Activated CD8-positive, alpha-beta memory T cell treated with anti-CD3 and anti-CD28 coated beads, Interleukin-2, amount 50 U/mL, for 48 hours (primary cell): ENCODE measurements around the gene CIPC.
A peak's percentile ranks its signal among the peaks of the same experiment; 100 is the strongest.

ENCODE experiments used
- DNase-seq: peaks from one replicate; pipeline ENCODE4 v3.0.0-alpha.2; 2020

The CIPC gene, protein sequence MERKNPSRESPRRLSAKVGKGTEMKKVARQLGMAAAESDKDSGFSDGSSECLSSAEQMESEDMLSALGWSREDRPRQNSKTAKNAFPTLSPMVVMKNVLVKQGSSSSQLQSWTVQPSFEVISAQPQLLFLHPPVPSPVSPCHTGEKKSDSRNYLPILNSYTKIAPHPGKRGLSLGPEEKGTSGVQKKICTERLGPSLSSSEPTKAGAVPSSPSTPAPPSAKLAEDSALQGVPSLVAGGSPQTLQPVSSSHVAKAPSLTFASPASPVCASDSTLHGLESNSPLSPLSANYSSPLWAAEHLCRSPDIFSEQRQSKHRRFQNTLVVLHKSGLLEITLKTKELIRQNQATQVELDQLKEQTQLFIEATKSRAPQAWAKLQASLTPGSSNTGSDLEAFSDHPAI

GRCh38 chr14:77097700-77098528, at the start of gene CIPC:
Gene CIPC (plus strand): TSS chr14:77098258. CDS start chr14:77105709, 7,451 bp downstream.
- DNase-seq, result peak; percentile 99

DNA sequence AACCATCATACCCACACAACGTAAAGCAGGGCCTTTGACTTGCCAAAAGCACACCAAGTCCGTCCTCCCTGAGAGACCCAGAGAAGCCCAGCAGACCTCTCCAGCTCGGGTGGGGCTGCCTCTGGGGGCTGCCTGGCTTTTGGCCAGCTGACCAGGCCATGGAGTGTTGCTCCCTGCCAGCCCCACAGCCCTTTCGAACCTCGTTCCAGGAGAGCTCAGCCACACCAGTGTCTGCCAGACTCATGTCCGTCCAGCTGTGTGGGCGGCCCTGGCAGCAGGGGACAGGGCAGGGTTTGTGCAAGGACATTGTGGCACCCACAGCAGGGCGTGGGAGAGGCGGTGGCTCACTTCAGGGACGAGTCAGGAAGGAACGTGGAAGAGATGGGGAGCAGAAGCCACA, 46.9 kb upstream of the CIPC start:
- no peak for DNase-seq

- DNase-seq, result peak; percentile 60
Observed at GRCh38 chr14:77052281-77053044, 45.6 kb upstream of the CIPC start.

GRCh38 chr14:77053046-77053841, 44.8 kb upstream of the CIPC start:
- peak; percentile 93 for DNase-seq

DNA sequence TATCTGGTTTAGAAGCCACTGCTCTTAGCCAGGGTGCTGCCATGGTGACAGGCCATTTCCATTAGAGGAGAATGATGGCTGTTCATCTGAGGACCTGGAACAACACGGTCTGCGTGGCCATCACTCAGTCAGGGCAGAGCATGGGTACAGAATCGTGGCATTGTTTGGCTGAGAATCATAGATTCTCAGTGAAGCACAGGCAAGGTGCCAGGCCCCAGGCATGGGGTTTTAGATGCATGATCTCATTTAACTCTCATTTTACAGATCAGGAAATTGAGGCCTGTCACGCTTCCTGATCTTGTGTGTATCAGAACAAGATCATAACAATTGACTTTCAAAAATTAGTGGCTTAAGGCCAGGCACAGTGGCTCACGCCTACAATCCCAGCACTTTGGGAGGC, 42.8 kb upstream of the CIPC start:
- DNase-seq, result no peak

DNA sequence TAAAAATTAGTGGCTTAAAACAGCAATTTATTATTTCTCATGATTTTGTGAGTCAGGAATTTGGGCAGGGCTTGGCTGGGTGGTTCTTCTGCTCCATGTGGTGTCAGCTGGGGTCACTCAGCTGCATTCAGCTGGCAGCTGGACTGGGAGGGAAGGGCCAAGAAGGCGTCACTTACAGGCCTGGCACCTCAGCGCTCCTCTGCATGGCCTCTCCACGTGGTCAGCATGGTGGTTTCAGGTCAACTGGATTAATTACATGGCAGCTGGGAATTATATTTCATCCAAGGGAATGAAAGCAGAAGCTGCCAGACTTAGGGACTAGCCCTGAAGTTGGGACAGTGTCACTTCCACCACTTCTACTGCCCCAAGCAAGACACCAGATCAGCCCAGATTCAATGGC, 42.1 kb upstream of the CIPC start:
- DNase-seq, result no peak

GRCh38 chr14:77058117-77058516, 39.9 kb upstream of the CIPC start:
- no peak for DNase-seq

DNA sequence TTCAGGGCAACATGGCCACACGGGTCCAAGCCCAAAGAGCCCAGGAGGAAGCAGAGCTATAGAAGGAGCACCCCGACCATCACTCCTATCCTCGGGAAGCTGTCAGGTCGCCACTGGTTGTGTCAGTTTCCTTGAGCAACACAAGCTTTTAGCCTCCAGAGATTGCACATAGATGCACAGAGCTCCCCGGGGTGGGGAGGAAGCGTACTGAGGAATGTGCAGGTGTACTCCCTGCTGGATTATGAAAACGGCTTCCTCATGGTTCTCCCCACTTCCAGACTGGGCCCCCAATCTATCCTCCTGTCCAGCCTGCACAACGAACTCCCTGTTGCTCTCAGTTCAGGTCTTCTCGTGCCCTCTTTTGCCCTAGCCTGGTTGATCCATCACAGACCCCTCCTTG, 39.3 kb upstream of the CIPC start:
- no peak for DNase-seq

GRCh38 chr14:77059276-77059915, 38.7 kb upstream of the CIPC start:
- no peak for DNase-seq

DNA sequence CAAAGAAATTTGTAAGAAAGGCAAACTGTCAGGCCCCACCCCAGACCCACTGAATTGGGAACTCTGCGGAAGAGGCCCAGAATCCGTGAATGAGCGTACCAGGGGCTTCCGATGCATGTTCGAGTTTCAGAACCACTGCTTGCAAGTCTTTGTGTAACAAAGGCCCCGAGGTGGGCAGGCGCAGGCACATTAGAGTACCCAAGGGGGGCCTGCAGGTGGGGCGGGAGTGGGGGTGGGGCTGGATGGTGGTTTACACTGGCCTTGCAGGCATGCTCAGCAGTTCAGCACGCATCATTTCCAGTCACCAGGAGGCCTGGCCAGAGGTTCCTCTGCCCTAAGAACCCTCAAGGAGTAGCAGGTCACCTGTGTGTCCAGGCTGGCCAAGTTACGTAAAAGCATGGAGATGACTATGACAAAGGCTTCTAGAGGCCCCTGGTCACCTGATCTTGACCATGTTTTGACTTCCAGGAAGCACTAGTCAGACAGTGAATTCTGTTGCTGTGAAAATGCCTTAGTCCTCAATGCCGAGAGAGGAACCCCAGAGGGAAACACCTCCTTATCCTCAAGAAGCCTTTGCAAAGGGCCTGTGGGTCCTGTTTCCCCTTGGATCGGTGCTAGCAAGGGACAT, 36.3 kb upstream of the CIPC start:
- no peak for DNase-seq

DNA sequence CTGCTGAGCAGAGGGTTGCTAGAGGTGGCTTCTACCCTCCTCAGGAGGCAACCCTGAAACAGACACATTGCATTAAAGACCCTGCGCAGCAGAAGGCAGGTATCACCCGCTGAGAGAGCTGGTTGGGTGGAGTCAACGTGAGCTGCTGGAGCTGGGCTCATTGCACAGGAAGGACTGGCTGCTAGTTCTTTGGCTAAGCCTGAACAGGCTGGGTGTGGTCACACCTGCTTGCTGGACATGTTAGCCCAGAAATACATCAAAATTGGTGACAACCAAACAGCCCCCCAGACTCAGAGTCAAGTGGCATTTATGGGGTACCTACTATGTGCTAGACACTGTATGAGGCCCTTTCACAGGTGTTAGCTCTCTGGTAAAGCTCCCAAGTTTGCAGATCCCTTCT, 35.8 kb upstream of the CIPC start:
- DNase-seq, result no peak

DNA sequence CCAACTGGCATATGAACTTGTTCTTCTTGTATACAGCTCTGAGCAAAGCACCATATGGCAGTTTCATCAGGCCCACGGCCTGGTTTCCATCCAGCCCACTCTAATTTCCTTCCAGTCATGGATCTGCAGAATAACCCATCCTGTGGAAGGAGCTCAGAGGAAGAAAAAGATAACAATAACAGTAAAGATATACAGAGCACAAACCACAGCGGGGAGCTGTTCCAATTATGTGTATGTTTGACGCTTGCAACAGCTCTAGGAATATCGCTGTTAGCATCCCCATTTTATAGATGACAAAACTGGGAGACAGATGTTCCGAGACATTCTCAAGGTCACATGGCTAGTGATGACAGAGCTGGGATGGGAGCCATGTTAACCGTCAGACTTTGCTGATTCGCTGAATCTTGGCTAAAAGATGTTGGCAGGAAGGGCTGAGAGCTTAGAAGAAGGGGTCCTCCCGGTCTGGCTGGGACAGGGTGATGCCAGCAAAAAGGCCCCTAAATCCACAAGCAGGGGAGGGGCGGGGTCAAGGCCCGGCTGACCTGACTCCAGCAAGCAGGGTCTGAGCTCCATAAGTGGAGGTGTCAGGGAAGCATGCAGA, 34.4 kb upstream of the CIPC start:
- no peak for DNase-seq

GRCh38 chr14:77064521-77065178, 33.4 kb upstream of the CIPC start:
- no peak for DNase-seq

GRCh38 chr14:77065851-77066577, 32.0 kb upstream of the CIPC start:
- DNase-seq, result no peak

- no peak for DNase-seq
Observed at GRCh38 chr14:77066578-77067172, 31.4 kb upstream of the CIPC start.

DNA sequence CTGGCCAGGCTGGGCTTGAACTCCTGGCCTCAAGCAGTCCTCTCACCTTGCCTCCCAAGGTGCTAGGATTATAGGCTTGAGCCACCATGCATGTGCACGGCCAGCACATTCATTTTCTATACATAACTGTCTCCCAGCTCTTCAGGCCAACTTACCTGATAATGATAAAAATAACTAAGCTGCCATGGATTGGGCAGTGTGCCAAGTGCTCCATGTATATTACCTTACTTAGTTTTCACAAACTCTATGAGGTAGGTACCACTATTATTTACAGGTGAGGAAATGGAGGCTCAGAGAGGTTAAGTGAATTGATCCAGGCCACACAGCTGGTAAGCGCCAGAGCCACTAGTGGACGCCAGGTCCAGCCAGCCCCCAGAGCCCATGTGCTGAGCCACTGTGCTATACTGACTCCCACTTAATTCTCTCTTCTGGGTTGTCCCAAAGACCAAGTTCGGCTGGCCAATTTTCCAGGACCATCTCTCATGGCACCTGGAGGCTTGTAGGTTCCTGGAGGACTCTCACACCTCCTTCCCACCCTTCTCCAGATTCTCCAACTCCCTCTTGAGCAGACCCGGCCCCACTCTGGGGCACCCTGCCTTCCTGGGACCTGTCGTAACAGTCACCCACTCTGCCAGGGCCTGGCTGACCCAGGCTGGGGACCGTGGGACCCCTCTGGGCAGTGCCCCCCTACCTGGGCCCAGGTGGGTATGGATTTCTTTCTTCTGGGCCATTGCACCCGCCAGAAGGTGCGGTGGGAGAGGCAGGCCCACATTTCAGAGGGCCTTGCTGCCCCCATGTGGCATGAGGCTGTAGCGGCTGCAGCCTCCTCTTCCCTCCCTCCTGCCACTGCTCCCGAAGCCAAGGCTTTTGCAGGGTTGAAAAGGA, 30.2 kb upstream of the CIPC start:
- DNase-seq, result peak; percentile 73

- DNase-seq, result no peak
Observed at GRCh38 chr14:77068517-77069200, 29.4 kb upstream of the CIPC start.

DNA sequence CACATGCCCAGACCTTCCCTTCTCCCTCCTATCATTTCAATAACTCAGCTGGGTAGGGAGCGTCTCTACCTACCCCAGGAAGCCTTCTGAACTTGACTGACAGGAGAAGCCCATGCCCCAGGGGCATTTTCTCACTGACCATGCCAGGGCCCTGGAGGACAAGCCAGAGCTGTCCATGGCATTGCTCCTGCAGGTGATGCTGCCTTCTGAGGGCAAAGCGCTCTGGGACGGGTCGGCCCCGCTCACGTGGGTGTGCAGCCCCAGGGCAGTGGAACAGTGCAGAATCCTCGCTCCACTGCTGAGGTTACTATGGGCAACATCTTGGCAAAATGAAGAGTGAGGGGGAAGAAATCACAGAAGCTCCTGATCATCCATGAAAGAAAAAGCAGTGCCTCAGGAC, 28.5 kb upstream of the CIPC start:
- DNase-seq, result no peak
